Uterus (tissue), 2 donors: Measurements from ENCODE around the gene CDC42.

ENCODE experiments used
- CTCF ChIP-seq, 4 experiments: fragments of 200-600 bp in 2 of 4; fragments of 450-650 bp in 2 of 4; sonication (generic) in 2 of 4; IDR thresholded peaks; one replicate each; pipeline ENCODE4 v1.5.1; 2016 to 2019; ENCODE audit warnings: antibody characterized with exemption in 4 of 4, mild to moderate bottlenecking in 2 of 4, moderate library complexity in 1 of 4
- POLR2A ChIP-seq, 2 donors: fragments of 450-650 bp; IDR thresholded peaks; one replicate each; pipeline ENCODE4 v1.6.1; 2016; ENCODE audit warnings: antibody characterized with exemption in 2 of 2, mild to moderate bottlenecking in 1 of 2, moderate library complexity in 1 of 2

- TF ChIP-seq CTCF (IDR thresholded peaks at IDR 0.05) = no peak
- no peak for TF ChIP-seq POLR2A (IDR thresholded peaks at IDR 0.05)
Measured at GRCh38 chr1:22132517-22133235, 80.2 kb downstream of the CDC42 start.
